ENCODE results near the gene GFPT2. TPM values are rescaled to one million over a fixed set of nuclear protein-coding genes. Genes with fewer than 3 reads are reported as not detected.
"Not testable (repeated sequence)": the region's sequence is repeated elsewhere in the genome, so short reads cannot be mapped to it uniquely, and the experiment has no call there.

GFPT2 gene
- polyA plus RNA-seq, 4 donors, result 0.54 to 4.5 (median 1.1) TPM

GRCh38 chr5:180304016-180304292 is 49.2 kb downstream of the GFPT2 start:
- Histone ChIP-seq H3K36me3 (ENCODE audit: control insufficient read depth in 3 of 3, insufficient read depth in 2 of 3, low read depth in 1 of 3, low read length in 3 of 3) (peaks cover 0 to 3% (median 0%) of the 10 kb centered on the region in 3 donors), H3K9me3 (ENCODE audit: control insufficient read depth in 2 of 2, insufficient read depth in 1 of 2, low read depth in 1 of 2, low read length in 1 of 2) (no peaks in the 10 kb centered on the region), H3K4me3 (ENCODE audit: low read depth in 1 of 3, low read length in 3 of 3) (no peak overlapping the region), H3K27ac (ENCODE audit: low read depth in 1 of 3, low read length in 2 of 3) (no peak overlapping the region), H3K4me1 (ENCODE audit: control insufficient read depth in 3 of 3, insufficient read depth in 2 of 3, low read depth in 1 of 3, low read length in 2 of 3) (no peaks in the 10 kb centered on the region), H3K27me3 (ENCODE audit: control insufficient read depth in 3 of 3, insufficient read depth in 3 of 3, low read length in 3 of 3) (no peaks in the 10 kb centered on the region)
- FAIRE-seq (no peak), DNase-seq (no peak)
- WGBS, 3 donors, result 83 to 87% (median 84%) methylated on average over 4 of the region's 4 CpGs

DNA sequence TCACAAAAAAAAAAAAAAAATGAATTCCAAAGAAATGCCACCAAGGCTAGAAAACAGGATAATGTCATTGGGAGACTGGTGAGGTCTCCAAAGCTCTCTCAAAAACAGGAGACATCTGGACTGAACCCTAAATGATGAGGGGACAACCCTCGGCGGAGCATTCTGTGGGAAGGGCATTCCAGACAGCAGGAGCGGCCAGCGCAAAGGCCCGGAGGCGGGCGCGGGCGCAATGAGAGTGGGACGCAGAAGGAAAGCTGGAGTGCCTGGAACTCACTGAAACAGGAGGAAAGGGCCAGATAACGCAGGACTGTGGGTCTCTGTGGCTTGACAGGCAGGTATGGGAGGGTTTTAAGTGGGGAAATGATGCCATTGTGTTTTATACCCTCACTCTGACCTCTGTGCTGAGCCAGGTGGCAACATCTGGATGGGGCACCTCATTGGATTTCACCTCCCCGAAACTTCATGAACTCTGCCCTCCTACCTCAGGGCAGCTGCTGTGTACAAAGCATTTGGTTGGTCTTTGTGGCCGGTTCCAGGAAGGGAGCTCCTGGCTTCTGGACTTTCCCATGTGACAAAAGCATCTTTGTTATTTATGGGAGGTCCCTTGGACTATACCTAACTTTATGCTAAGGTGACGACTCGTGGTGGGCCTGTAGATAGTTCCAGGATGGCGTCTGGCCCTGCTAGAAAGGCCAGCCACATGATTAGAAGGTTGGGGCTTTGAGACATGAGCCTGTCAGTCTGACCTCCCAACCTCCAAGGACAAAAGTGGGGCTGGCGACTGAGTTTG is 49.7 kb downstream of the GFPT2 start:
- Histone ChIP-seq H3K27ac (ENCODE audit: low read depth in 1 of 3, low read length in 2 of 3) (no peak overlapping the region), H3K9me3 (ENCODE audit: control insufficient read depth in 2 of 2, insufficient read depth in 1 of 2, low read depth in 1 of 2, low read length in 1 of 2) (no peaks in the 10 kb centered on the region), H3K36me3 (ENCODE audit: control insufficient read depth in 3 of 3, insufficient read depth in 2 of 3, low read depth in 1 of 3, low read length in 3 of 3) (peaks cover 0 to 3% (median 0%) of the 10 kb centered on the region in 3 donors), H3K4me1 (ENCODE audit: control insufficient read depth in 3 of 3, insufficient read depth in 2 of 3, low read depth in 1 of 3, low read length in 2 of 3) (no peaks in the 10 kb centered on the region), H3K4me3 (ENCODE audit: low read depth in 1 of 3, low read length in 3 of 3) (no peak overlapping the region), H3K27me3 (ENCODE audit: control insufficient read depth in 3 of 3, insufficient read depth in 3 of 3, low read length in 3 of 3) (no peaks in the 10 kb centered on the region)
- 68 to 85% (median 79%) methylated on average over 17 of the region's 17 CpGs for WGBS, 3 donors
- DNase-seq, result no peak
- FAIRE-seq, result no peak

- H3K9me3 ChIP-seq (ENCODE audit: control insufficient read depth in 2 of 2, insufficient read depth in 1 of 2, low read depth in 1 of 2, low read length in 1 of 2), result no peaks in the 10 kb centered on the region
- peaks cover 0 to 3% (median 0%) of the 10 kb centered on the region in 3 donors for H3K36me3 ChIP-seq (ENCODE audit: control insufficient read depth in 3 of 3, insufficient read depth in 2 of 3, low read depth in 1 of 3, low read length in 3 of 3)
- WGBS, 3 donors, result 93 to 95% (median 94%) methylated on average over 10 of the region's 10 CpGs
- no peak overlapping the region for H3K27ac ChIP-seq (ENCODE audit: low read depth in 1 of 3, low read length in 2 of 3)
- H3K27me3 ChIP-seq (ENCODE audit: control insufficient read depth in 3 of 3, insufficient read depth in 3 of 3, low read length in 3 of 3), result no peaks in the 10 kb centered on the region
- DNase-seq (no peak), FAIRE-seq (no peak)
- no peak overlapping the region for H3K4me3 ChIP-seq (ENCODE audit: low read depth in 1 of 3, low read length in 3 of 3)
- no peaks in the 10 kb centered on the region for H3K4me1 ChIP-seq (ENCODE audit: control insufficient read depth in 3 of 3, insufficient read depth in 2 of 3, low read depth in 1 of 3, low read length in 2 of 3)
Measured at GRCh38 chr5:180302256-180302655, 50.9 kb downstream of the GFPT2 start.

- Histone ChIP-seq H3K27me3 (ENCODE audit: control insufficient read depth in 3 of 3, insufficient read depth in 3 of 3, low read length in 3 of 3) (no peaks in the 10 kb centered on the region), H3K9me3 (ENCODE audit: control insufficient read depth in 2 of 2, insufficient read depth in 1 of 2, low read depth in 1 of 2, low read length in 1 of 2) (no peaks in the 10 kb centered on the region), H3K27ac (ENCODE audit: low read depth in 1 of 3, low read length in 2 of 3) (no peak overlapping the region), H3K4me3 (ENCODE audit: low read depth in 1 of 3, low read length in 3 of 3) (no peak overlapping the region), H3K36me3 (ENCODE audit: control insufficient read depth in 3 of 3, insufficient read depth in 2 of 3, low read depth in 1 of 3, low read length in 3 of 3) (peaks cover 0 to 3% (median 0%) of the 10 kb centered on the region in 3 donors), H3K4me1 (ENCODE audit: control insufficient read depth in 3 of 3, insufficient read depth in 2 of 3, low read depth in 1 of 3, low read length in 2 of 3) (no peaks in the 10 kb centered on the region)
- 54 to 64% (median 59%) methylated on average over 4 of the region's 4 CpGs for WGBS, 3 donors
- DNase-seq (no peak), FAIRE-seq (no peak)
Measured at GRCh38 chr5:180301253-180301652, 51.9 kb downstream of the GFPT2 start.

GRCh38 chr5:180299526-180299925 is 53.6 kb downstream of the GFPT2 start:
- no peaks in the 10 kb centered on the region for H3K9me3 ChIP-seq (ENCODE audit: control insufficient read depth in 2 of 2, insufficient read depth in 1 of 2, low read depth in 1 of 2, low read length in 1 of 2)
- DNase-seq (no peak), FAIRE-seq (no peak)
- H3K27me3 ChIP-seq (ENCODE audit: control insufficient read depth in 3 of 3, insufficient read depth in 3 of 3, low read length in 3 of 3), result no peaks in the 10 kb centered on the region
- no peaks in the 10 kb centered on the region for H3K4me1 ChIP-seq (ENCODE audit: control insufficient read depth in 3 of 3, insufficient read depth in 2 of 3, low read depth in 1 of 3, low read length in 2 of 3)
- no peak overlapping the region for H3K27ac ChIP-seq (ENCODE audit: low read depth in 1 of 3, low read length in 2 of 3)
- WGBS, 3 donors, result 56 to 89% (median 81%) methylated on average over 3 of the region's 3 CpGs
- peaks cover 0 to 8% (median 0%) of the 10 kb centered on the region in 3 donors for H3K36me3 ChIP-seq (ENCODE audit: control insufficient read depth in 3 of 3, insufficient read depth in 2 of 3, low read depth in 1 of 3, low read length in 3 of 3)
- H3K4me3 ChIP-seq (ENCODE audit: low read depth in 1 of 3, low read length in 3 of 3), result no peak overlapping the region

- H3K27me3 ChIP-seq (ENCODE audit: control insufficient read depth in 3 of 3, insufficient read depth in 3 of 3, low read length in 3 of 3); H3K4me3 ChIP-seq (ENCODE audit: low read depth in 1 of 3, low read length in 3 of 3); H3K9me3 ChIP-seq (ENCODE audit: control insufficient read depth in 2 of 2, insufficient read depth in 1 of 2, low read depth in 1 of 2, low read length in 1 of 2); H3K27ac ChIP-seq (ENCODE audit: low read depth in 1 of 3, low read length in 2 of 3); H3K36me3 ChIP-seq (ENCODE audit: control insufficient read depth in 3 of 3, insufficient read depth in 2 of 3, low read depth in 1 of 3, low read length in 3 of 3); H3K4me1 ChIP-seq (ENCODE audit: control insufficient read depth in 3 of 3, insufficient read depth in 2 of 3, low read depth in 1 of 3, low read length in 2 of 3); FAIRE-seq; DNase-seq: not testable (repeated sequence)
- 85 to 94% (median 90%) methylated on average over 7 to 14 of the region's 14 CpGs for WGBS, 3 donors
Measured at GRCh38 chr5:180299014-180299413, 54.1 kb downstream of the GFPT2 start.

DNA sequence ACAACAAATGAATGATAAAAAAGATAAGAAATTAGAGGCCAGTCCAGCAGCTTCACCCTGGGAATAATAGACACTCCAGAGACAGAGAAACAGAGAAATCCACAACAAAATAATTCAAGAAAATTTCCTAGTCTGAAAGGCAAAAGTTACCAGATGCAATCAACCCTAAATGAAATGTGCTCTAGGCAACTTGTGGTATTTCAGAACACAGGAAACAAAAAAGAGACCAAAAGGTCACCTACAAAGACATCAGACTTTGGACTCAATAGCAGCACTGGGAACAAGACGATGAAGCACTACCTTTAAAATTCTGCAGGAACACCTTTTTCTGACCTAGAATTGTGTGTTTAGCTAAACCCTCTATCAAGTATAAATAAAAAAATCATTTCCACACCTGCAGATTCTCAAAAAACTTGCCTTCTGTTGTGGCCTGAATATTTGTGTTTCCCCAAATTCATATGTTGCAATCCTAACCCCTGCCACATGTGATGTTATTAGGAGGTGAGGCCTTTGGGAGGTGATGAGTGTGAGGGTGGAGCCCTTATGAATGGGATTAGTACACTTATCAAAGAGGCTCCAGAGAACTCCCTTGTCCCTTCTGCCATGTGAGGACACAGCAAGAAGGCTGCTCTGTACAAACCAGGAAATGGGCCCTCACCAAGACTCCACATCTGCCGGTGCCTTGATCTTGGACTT is 55.4 kb downstream of the GFPT2 start:
- Histone ChIP-seq H3K4me3 (ENCODE audit: low read depth in 1 of 3, low read length in 3 of 3) (no peak overlapping the region), H3K36me3 (ENCODE audit: control insufficient read depth in 3 of 3, insufficient read depth in 2 of 3, low read depth in 1 of 3, low read length in 3 of 3) (peaks cover 0 to 7% (median 0%) of the 10 kb centered on the region in 3 donors), H3K4me1 (ENCODE audit: control insufficient read depth in 3 of 3, insufficient read depth in 2 of 3, low read depth in 1 of 3, low read length in 2 of 3) (peaks cover 0 to 4% (median 3%) of the 10 kb centered on the region in 3 donors), H3K27me3 (ENCODE audit: control insufficient read depth in 3 of 3, insufficient read depth in 3 of 3, low read length in 3 of 3) (no peaks in the 10 kb centered on the region), H3K27ac (ENCODE audit: low read depth in 1 of 3, low read length in 2 of 3) (no peak overlapping the region), H3K9me3 (ENCODE audit: control insufficient read depth in 2 of 2, insufficient read depth in 1 of 2, low read depth in 1 of 2, low read length in 1 of 2) (no peaks in the 10 kb centered on the region)
- DNase-seq, result peak in 1 of 2 donors; percentile 16
- WGBS, 3 donors, result 48 to 71% (median 69%) methylated on average over 2 of the region's 2 CpGs
- no peak for FAIRE-seq

- 52 to 90% (median 59%) methylated on average over 2 to 7 of the region's 7 CpGs for WGBS, 3 donors
Measured at GRCh38 chr5:180296771-180297170, 56.4 kb downstream of the GFPT2 start.

More at GRCh38 chr5:180296771-180297170, 56.4 kb downstream of the GFPT2 start:
- H3K9me3 ChIP-seq (ENCODE audit: control insufficient read depth in 2 of 2, insufficient read depth in 1 of 2, low read depth in 1 of 2, low read length in 1 of 2), result no peaks in the 10 kb centered on the region
- no peaks in the 10 kb centered on the region for H3K27me3 ChIP-seq (ENCODE audit: control insufficient read depth in 3 of 3, insufficient read depth in 3 of 3, low read length in 3 of 3)
- H3K27ac ChIP-seq (ENCODE audit: low read depth in 1 of 3, low read length in 2 of 3), result no peak overlapping the region
- FAIRE-seq (no peak), DNase-seq (no peak)
- H3K4me1 ChIP-seq (ENCODE audit: control insufficient read depth in 3 of 3, insufficient read depth in 2 of 3, low read depth in 1 of 3, low read length in 2 of 3), result peaks cover 0 to 4% (median 3%) of the 10 kb centered on the region in 3 donors
- H3K4me3 ChIP-seq (ENCODE audit: low read depth in 1 of 3, low read length in 3 of 3), result no peak overlapping the region
- H3K36me3 ChIP-seq (ENCODE audit: control insufficient read depth in 3 of 3, insufficient read depth in 2 of 3, low read depth in 1 of 3, low read length in 3 of 3), result peaks cover 0 to 7% (median 0%) of the 10 kb centered on the region in 3 donors

Measured in small intestine (tissue), 7 donors.